ENCODE data around the gene MATR3. TPM values are rescaled to one million over a fixed set of nuclear protein-coding genes. Genes with fewer than 3 reads are reported as not detected.

MATR3 gene, protein sequence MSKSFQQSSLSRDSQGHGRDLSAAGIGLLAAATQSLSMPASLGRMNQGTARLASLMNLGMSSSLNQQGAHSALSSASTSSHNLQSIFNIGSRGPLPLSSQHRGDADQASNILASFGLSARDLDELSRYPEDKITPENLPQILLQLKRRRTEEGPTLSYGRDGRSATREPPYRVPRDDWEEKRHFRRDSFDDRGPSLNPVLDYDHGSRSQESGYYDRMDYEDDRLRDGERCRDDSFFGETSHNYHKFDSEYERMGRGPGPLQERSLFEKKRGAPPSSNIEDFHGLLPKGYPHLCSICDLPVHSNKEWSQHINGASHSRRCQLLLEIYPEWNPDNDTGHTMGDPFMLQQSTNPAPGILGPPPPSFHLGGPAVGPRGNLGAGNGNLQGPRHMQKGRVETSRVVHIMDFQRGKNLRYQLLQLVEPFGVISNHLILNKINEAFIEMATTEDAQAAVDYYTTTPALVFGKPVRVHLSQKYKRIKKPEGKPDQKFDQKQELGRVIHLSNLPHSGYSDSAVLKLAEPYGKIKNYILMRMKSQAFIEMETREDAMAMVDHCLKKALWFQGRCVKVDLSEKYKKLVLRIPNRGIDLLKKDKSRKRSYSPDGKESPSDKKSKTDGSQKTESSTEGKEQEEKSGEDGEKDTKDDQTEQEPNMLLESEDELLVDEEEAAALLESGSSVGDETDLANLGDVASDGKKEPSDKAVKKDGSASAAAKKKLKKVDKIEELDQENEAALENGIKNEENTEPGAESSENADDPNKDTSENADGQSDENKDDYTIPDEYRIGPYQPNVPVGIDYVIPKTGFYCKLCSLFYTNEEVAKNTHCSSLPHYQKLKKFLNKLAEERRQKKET
- 211 and 213 TPM in 2 replicates for total RNA-seq

DNA sequence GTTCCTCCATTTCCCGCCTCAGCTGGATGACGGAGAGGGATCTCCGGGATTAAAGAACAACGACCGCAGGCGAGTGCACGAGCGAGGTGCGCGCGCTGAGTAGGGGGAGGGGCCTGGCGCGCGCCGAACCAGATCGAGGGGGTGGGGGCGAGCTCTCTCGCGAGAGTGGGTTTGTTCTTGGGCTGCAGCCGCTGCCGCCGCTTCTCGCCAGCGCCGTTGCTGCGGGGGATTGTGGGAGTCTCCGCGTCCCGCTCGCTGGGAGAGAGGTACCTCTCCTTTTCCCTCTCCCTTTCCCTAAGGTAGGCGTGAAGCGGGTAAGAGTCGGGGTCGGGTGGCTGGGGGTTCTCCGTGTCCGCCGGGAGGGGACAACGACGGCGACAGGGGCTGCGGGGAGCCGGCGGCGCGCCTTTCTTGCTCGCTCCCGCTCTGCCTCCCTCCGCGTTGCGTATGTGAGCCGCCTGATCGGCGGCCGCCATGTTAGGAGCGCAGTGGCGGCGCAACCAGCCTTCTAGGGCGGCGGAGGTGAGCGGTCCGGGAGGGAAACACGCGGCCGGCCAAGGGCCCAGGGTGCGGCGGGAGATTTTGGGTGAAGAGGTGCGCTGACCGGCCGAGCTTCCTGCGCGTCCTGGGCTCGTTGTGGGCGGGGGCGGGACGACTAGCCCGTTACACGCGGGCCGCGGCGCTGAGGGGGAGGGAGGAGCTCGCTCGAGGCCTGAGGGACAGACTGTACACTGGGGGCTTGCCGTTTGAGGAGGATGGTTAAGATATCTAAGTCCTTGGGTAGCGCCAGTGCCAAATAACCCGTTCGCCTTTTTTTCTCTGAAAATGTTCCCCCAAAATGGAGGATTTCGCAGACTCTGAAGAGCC, at the start of gene MATR3:
MATR3 (plus strand) TSS at position 234 of the 867 bp plus-strand sequence. CDS start 13,676 bp downstream, outside the sequence.

DNA sequence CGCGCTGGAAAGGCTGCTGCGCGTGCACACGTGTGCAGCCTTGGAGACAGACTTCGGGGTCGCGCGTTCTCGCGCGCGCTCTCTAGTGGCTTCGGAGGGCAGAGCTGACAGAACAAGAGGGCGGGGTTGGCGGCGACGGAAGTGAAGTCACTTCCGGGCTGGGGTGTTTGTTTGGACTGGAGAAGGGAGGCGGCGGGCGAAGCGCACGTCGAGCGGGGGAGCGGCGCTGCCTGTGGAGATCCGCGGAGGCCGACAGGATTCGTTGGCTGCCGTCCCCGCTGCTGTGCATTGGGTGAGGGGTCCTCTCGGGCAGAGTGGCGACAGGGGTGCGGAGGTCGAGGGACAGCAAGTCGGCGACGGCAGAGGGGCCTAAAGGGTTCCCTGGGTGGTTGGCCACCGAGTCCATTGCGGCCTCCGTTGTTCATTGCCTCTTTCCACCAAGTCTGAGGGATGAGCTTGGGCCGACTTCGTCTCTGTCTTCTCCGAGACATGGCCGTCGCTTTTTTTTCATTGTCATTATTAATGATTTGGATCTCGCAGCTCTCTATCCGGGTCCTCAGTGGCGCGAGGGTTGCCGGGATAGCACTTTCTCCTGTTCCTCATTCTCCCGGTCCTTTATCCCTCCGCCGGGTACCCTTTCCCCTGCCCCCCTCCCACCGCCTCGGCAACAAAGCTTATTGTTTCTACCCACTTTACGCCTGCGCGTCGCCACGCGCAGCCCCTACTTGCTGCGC, 48.3 kb downstream of the MATR3 start, which contains the start of gene PAIP2:
PAIP2 (plus strand) TSS at position 166 of the 734 bp plus-strand sequence. CDS start 21,931 bp downstream, outside the sequence.

Other genes with a start within 250 kb of the MATR3 start
- 109 and 134 TPM in 2 replicates for gene SIL1, start 95.4 kb upstream of the MATR3 start, total RNA-seq
- 61.9 and 74.1 TPM in 2 replicates for gene PAIP2, start 48.1 kb downstream of the MATR3 start, total RNA-seq
- not detected in 2 replicates for gene SLC23A1, start 89.6 kb downstream of the MATR3 start, total RNA-seq
- not detected in 2 replicates for gene MZB1, start 96.2 kb downstream of the MATR3 start, total RNA-seq
- gene PROB1, start 101.4 kb downstream of the MATR3 start, total RNA-seq = 0.26 and 1.3 TPM in 2 replicates
- gene SPATA24, start 110.3 kb downstream of the MATR3 start, total RNA-seq = 3.5 and 7.7 TPM in 2 replicates
- gene DNAJC18, start 145.8 kb downstream of the MATR3 start, total RNA-seq = 9.8 and 10.6 TPM in 2 replicates
- not detected in 2 replicates for gene ECSCR, start 169.0 kb downstream of the MATR3 start, total RNA-seq
- not detected in 2 replicates for gene SMIM33, start 177.3 kb downstream of the MATR3 start, total RNA-seq
- gene STING1, start 189.0 kb downstream of the MATR3 start, total RNA-seq = 30.9 and 42.2 TPM in 2 replicates

All from bronchial smooth muscle cell (primary cell).